Ovary (tissue), 3 donors: ENCODE data around the gene NCOA1.

Experiments
- CTCF ChIP-seq, 3 donors: fragments of 450-650 bp in 2 of 3; fragments of 200-600 bp in 1 of 3; IDR thresholded peaks; one replicate each; pipeline versions ENCODE4 v1.5.1 to v1.8.0; 2016 to 2022; ENCODE audit warnings: antibody characterized with exemption in 3 of 3, mild to moderate bottlenecking in 1 of 3
- POLR2A ChIP-seq: fragments of 450-650 bp; IDR thresholded peaks from one replicate; pipeline ENCODE4 v1.6.1; 2017; ENCODE audit warnings: antibody characterized with exemption, mild to moderate bottlenecking, moderate library complexity
- donor health status: DM: no; HTN: no; CAD: no.

GRCh38 chr2:24816884-24817283 is 325.8 kb downstream of the NCOA1 start:
- no peak for TF ChIP-seq POLR2A
- TF ChIP-seq CTCF (IDR thresholded peaks at IDR 0.05): no peak
